Chondrocyte (in vitro differentiated cells): Measurements from ENCODE around the gene SPNS3. TPM values are rescaled to one million over a fixed set of nuclear protein-coding genes. Genes with fewer than 3 reads are reported as not detected.

Experiments used
- DNase-seq: peaks from one replicate; pipeline ENCODE4 v3.0.0; 2021; ENCODE audit warnings: mixed read lengths, low spot score
- H3K27ac Mint-ChIP-seq: one replicate; pipeline ENCODE4 v1.8.0; 2021; ENCODE audit warnings: mild to moderate bottlenecking, moderate library complexity, mixed read lengths; ENCODE audit not compliant: unreplicated experiment
- H3K27me3 Mint-ChIP-seq: 2 replicates; pipeline ENCODE4 v1.8.0; 2021; ENCODE audit warnings: low read depth, mixed read lengths
- H3K36me3 Mint-ChIP-seq: 2 replicates; pipeline ENCODE4 v1.8.0; 2021; ENCODE audit warnings: low read depth, mixed read lengths
- H3K4me1 Mint-ChIP-seq: 2 replicates; pipeline ENCODE4 v1.8.0; 2021; ENCODE audit warnings: low read depth, mild to moderate bottlenecking, mixed read lengths
- H3K4me3 Mint-ChIP-seq: one replicate; pipeline ENCODE4 v1.8.0; 2021; ENCODE audit warnings: mild to moderate bottlenecking, moderate library complexity, mixed read lengths; ENCODE audit not compliant: unreplicated experiment
- H3K9me3 Mint-ChIP-seq: 2 replicates; pipeline ENCODE4 v1.8.0; 2021; ENCODE audit warnings: low read depth, mixed read lengths
- CTCF ChIP-seq: fragments of 200-600 bp; sonication (generic); IDR thresholded peaks from 2 replicates; pipeline ENCODE4 v1.5.0; 2021; ENCODE audit warnings: antibody characterized with exemption, mild to moderate bottlenecking, moderate library complexity
- long read RNA-seq: library from polyadenylated mRNA; stranded (forward); transcript quantifications from one replicate; pipeline ENCODE4 v2.0.0, GENCODE V29; 2021
- total RNA-seq: library from RNA; stranded (reverse); gene quantifications from 3 replicates; pipeline ENCODE4 v1.2.1, GENCODE V29; 2021

Gene SPNS3, protein sequence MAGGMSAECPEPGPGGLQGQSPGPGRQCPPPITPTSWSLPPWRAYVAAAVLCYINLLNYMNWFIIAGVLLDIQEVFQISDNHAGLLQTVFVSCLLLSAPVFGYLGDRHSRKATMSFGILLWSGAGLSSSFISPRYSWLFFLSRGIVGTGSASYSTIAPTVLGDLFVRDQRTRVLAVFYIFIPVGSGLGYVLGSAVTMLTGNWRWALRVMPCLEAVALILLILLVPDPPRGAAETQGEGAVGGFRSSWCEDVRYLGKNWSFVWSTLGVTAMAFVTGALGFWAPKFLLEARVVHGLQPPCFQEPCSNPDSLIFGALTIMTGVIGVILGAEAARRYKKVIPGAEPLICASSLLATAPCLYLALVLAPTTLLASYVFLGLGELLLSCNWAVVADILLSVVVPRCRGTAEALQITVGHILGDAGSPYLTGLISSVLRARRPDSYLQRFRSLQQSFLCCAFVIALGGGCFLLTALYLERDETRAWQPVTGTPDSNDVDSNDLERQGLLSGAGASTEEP
- not detected in 3 replicates for total RNA-seq
- long read RNA-seq: 0 reads

DNA sequence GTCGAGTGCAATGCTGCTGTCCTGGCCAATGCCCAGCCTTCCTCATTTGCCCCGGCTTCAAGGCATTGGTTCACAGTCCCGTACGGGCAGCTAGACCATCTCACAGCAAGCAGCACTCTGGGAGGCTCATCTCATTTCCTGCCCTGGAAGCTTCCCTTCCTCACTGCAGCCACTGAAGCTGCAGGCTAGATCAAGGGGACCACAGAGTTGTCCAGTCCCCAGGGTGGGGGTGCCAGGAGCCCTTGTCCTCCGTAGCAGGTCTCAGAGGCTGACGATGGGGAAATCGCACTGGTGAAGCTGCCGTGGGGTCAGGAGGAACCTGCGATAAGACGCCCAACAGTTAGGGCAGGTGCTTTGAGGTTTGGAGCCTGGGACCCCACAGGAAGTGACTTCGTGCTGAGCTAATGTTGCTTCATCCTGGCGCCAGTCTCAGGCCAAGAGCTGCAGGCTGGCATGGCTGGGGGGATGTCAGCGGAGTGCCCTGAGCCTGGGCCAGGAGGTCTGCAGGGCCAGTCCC lies at the start of gene SPNS3:
TSS of gene SPNS3 (plus strand) at position 426 of the 517 bp plus-strand sequence. CDS start at position 454, 28 bp downstream.
- H3K4me3 Mint-ChIP-seq: no peak within 1 kb of the TSS
- H3K27ac Mint-ChIP-seq: no peak within 1 kb of the TSS
- H3K9me3 Mint-ChIP-seq: no peaks in the 10 kb centered on the region
- TF ChIP-seq CTCF: no peak
- H3K4me1 Mint-ChIP-seq: no peaks in the 10 kb centered on the region
- H3K36me3 Mint-ChIP-seq: no peaks in the 10 kb centered on the region
- no peak for DNase-seq
- H3K27me3 Mint-ChIP-seq: peaks cover 8% of the 10 kb centered on the region

DNA sequence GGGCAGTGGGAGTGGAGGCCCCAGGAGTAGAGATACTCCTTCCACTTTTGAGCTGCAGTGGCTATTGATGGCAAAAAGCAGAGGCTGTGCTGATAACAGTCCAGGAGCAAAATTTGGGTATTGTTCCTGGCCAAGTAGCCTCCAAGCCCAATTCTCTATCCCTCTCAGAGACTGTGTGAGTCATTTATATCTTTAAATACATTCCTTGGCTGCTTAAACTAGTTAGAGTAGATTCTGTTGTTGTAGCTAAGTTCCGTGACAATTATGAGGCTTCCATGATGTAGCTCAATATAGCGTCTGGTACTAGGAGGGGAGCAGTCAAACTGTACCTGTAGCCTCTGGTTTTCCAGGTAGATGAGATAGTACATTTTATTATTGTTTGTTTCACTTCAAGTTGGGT lies 47.3 kb upstream of the SPNS3 start:
- no peak overlapping the region for H3K4me3 Mint-ChIP-seq
- no peak for DNase-seq
- H3K9me3 Mint-ChIP-seq: no peaks in the 10 kb centered on the region
- no peak for TF ChIP-seq CTCF
- H3K27ac Mint-ChIP-seq: no peak overlapping the region
- no peaks in the 10 kb centered on the region for H3K36me3 Mint-ChIP-seq
- peaks cover 4% of the 10 kb centered on the region for H3K4me1 Mint-ChIP-seq
- no peaks in the 10 kb centered on the region for H3K27me3 Mint-ChIP-seq

GRCh38 chr17:4387137-4387536 lies 46.6 kb upstream of the SPNS3 start:
- Mint-ChIP-seq H3K27ac (no peak overlapping the region), H3K36me3 (no peaks in the 10 kb centered on the region), H3K4me3 (no peak overlapping the region), H3K4me1 (peaks cover 4% of the 10 kb centered on the region), H3K27me3 (no peaks in the 10 kb centered on the region), H3K9me3 (no peaks in the 10 kb centered on the region)
- no peak for DNase-seq
- no peak for TF ChIP-seq CTCF

DNA sequence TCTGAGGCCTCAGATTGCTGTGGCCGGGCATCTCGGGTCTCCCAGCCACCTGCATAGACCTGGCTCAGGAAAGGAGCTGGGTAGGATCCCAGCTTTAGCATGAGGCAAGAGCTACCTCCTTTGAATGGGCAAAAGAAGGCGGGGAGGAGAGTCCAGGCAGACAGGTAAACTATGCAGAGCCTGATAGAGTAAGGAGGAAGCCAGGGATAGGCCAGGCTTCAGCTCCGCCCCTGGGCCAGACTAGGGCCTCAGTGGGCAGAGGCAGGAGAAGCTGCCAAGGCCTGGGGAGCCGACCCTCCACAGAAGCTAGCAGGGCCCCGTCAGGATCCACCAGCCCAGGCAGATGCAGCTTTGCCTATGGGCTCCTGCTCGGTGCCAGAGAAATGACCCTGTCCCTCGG lies 44.7 kb upstream of the SPNS3 start:
- Mint-ChIP-seq H3K4me1 (peaks cover 4% of the 10 kb centered on the region), H3K4me3 (no peak overlapping the region), H3K27me3 (no peaks in the 10 kb centered on the region), H3K36me3 (no peaks in the 10 kb centered on the region), H3K9me3 (no peaks in the 10 kb centered on the region), H3K27ac (no peak overlapping the region)
- DNase-seq: no peak
- no peak for TF ChIP-seq CTCF

- H3K36me3 Mint-ChIP-seq: no peaks in the 10 kb centered on the region
- no peak for TF ChIP-seq CTCF
- no peaks in the 10 kb centered on the region for H3K27me3 Mint-ChIP-seq
- no peaks in the 10 kb centered on the region for H3K9me3 Mint-ChIP-seq
- no peak for DNase-seq
- H3K27ac Mint-ChIP-seq: no peak overlapping the region
- no peaks in the 10 kb centered on the region for H3K4me1 Mint-ChIP-seq
- H3K4me3 Mint-ChIP-seq: no peak overlapping the region
Observed at GRCh38 chr17:4393806-4394205, 39.9 kb upstream of the SPNS3 start.
